Esophagus squamous epithelium (tissue), 5 donors: ENCODE data around the gene ACLY. TPM values are rescaled to one million over a fixed set of nuclear protein-coding genes. Genes with fewer than 3 reads are reported as not detected.

Source experiments
- DNase-seq: peaks from one replicate; lab custom pipeline; 2025; lab: John Stamatoyannopoulos, UW
- H3K27ac ChIP-seq, 4 donors: fragments of 200-600 bp; sonication (generic); one replicate each; pipeline ENCODE4 v1.5.1; 2016 to 2019; ENCODE audit warnings: mild to moderate bottlenecking in 1 of 4
- H3K27me3 ChIP-seq, 4 donors: fragments of 200-600 bp; sonication (generic); 1 replicate in 3 of 4; 2 replicates in 1 of 4; pipeline versions ENCODE4 v1.5.1 to v1.6.0; 2017 to 2021; ENCODE audit warnings: antibody characterized with exemption in 1 of 4
- H3K36me3 ChIP-seq, 3 donors: fragments of 200-600 bp; sonication (generic); one replicate each; pipeline ENCODE4 v1.5.1; 2016 to 2019
- H3K4me1 ChIP-seq, 3 donors: fragments of 200-600 bp; sonication (generic); one replicate each; pipeline ENCODE4 v1.5.1; 2017 to 2019
- H3K4me3 ChIP-seq, 4 donors: fragments of 200-600 bp; sonication (generic); 1 replicate in 3 of 4; 2 replicates in 1 of 4; pipeline ENCODE4 v1.5.1; 2016 to 2019; ENCODE audit warnings: mild to moderate bottlenecking in 2 of 4, moderate library complexity in 1 of 4
- H3K9me3 ChIP-seq, 3 donors: fragments of 200-600 bp; sonication (generic); one replicate each; pipeline ENCODE4 v1.5.1; 2016 to 2019
- CTCF ChIP-seq, 6 experiments: fragments of 450-650 bp in 4 of 6; fragments of 200-600 bp in 2 of 6; sonication (generic) in 2 of 6; IDR thresholded peaks; one replicate each; pipeline ENCODE4 v1.5.1; 2016 to 2019; ENCODE audit warnings: antibody characterized with exemption in 6 of 6, mild to moderate bottlenecking in 4 of 6, moderate library complexity in 4 of 6
- POLR2A ChIP-seq, 4 donors: fragments of 450-650 bp; IDR thresholded peaks; one replicate each; pipeline ENCODE4 v1.6.1; 2017; ENCODE audit warnings: antibody characterized with exemption in 4 of 4, mild to moderate bottlenecking in 4 of 4, moderate library complexity in 3 of 4
- WGBS, 2 donors: methylation state at CpG; one replicate each; pipeline ENCODE4 v1.1.5; 2018; 5-methylcytosine and 5-hydroxymethylcytosine counted together
- intact Hi-C: fragments of 100-400 bp; cut with DNase I; formaldehyde crosslinking; loops from one replicate; pipeline ENCODE4 v1.15.0; 2022
- total RNA-seq, 4 donors: library from RNA; depleted of rRNA; stranded (reverse); fragments of >200 nt; gene quantifications; one replicate each; pipeline ENCODE4 v1.1.0, GENCODE V29; 2016
- donor health status: DM: yes; HTN: yes; CAD: no.

Gene ACLY
- total RNA-seq, 4 donors from 2014 or later: 51.5 to 121 (median 62.7) TPM

- peaks cover 23 to 100% (median 50%) of the 10 kb centered on the region in 3 donors for H3K36me3 ChIP-seq
- intact Hi-C loops: no loop called here
Measured at GRCh38 chr17:41892021-41892376, 26.8 kb downstream of the ACLY start.

GRCh38 chr17:41891135-41892020 is 27.4 kb downstream of the ACLY start:
- peaks cover 17 to 100% (median 51%) of the 10 kb centered on the region in 3 donors for H3K36me3 ChIP-seq

More at GRCh38 chr17:41892021-41892376, 26.8 kb downstream of the ACLY start:
- H3K4me3 ChIP-seq: no peak overlapping the region
- no peak overlapping the region for H3K27ac ChIP-seq
- no peak for DNase-seq
- 97 to 100% methylated on average over 3 of the region's 4 CpGs for WGBS, 2 donors
- H3K9me3 ChIP-seq: no peaks in the 10 kb centered on the region
- no peaks in the 10 kb centered on the region for H3K27me3 ChIP-seq
- no peak for TF ChIP-seq POLR2A (IDR thresholded peaks at IDR 0.05)
- no peak for TF ChIP-seq CTCF (IDR thresholded peaks at IDR 0.05)
- peaks cover 0 to 10% (median 3%) of the 10 kb centered on the region in 3 donors for H3K4me1 ChIP-seq

GRCh38 chr17:41888332-41888965 is 30.3 kb downstream of the ACLY start:
- Histone ChIP-seq H3K4me1 (no peaks in the 10 kb centered on the region), H3K36me3 (peaks cover 38 to 100% (median 68%) of the 10 kb centered on the region in 3 donors), H3K27me3 (no peaks in the 10 kb centered on the region), H3K9me3 (no peaks in the 10 kb centered on the region), H3K27ac (no peak overlapping the region), H3K4me3 (no peak overlapping the region)
- WGBS, 2 donors: 60 to 91% methylated on average over 1 to 4 of the region's 6 CpGs
- TF ChIP-seq CTCF (IDR thresholded peaks at IDR 0.05) (no peak), POLR2A (IDR thresholded peaks at IDR 0.05) (no peak)
- intact Hi-C loops: no loop called here
- DNase-seq: no peak

More at GRCh38 chr17:41891135-41892020, 27.4 kb downstream of the ACLY start:
- Histone ChIP-seq H3K27me3 (no peaks in the 10 kb centered on the region), H3K4me1 (peaks cover 0 to 10% (median 3%) of the 10 kb centered on the region in 3 donors), H3K9me3 (no peaks in the 10 kb centered on the region), H3K27ac (no peak overlapping the region), H3K4me3 (no peak overlapping the region)
- intact Hi-C loops: no loop called here
- 89 to 98% methylated on average over 6 to 7 of the region's 7 CpGs for WGBS, 2 donors
- no peak for TF ChIP-seq POLR2A (IDR thresholded peaks at IDR 0.05)
- TF ChIP-seq CTCF (IDR thresholded peaks at IDR 0.05): no peak
- DNase-seq: no peak

GRCh38 chr17:41885733-41886132 is 33.0 kb downstream of the ACLY start:
- 85 to 89% methylated on average over 4 to 6 of the region's 6 CpGs for WGBS, 2 donors
- no peak for DNase-seq

More at GRCh38 chr17:41885733-41886132, 33.0 kb downstream of the ACLY start:
- Histone ChIP-seq H3K27ac (no peak overlapping the region), H3K4me1 (no peaks in the 10 kb centered on the region), H3K36me3 (peaks cover 35 to 99% (median 69%) of the 10 kb centered on the region in 3 donors), H3K4me3 (no peak overlapping the region), H3K9me3 (no peaks in the 10 kb centered on the region), H3K27me3 (no peaks in the 10 kb centered on the region)
- TF ChIP-seq CTCF (IDR thresholded peaks at IDR 0.05): peak in 2 of 6 experiments; percentile 9 to 31
- no peak for TF ChIP-seq POLR2A (IDR thresholded peaks at IDR 0.05)
- intact Hi-C loops: no loop called here
